GM12878 (cell line): ENCODE results near the gene CAMKMT. TPM values are rescaled to one million over a fixed set of nuclear protein-coding genes. Genes with fewer than 3 reads are reported as not detected.

Experiments
- ATAC-seq: fragments of 200-7000 bp; cut with Tn5 transposase; 3 replicates; pipeline ENCODE4 v1.9.1; 2020; ENCODE audit warnings: mild to moderate bottlenecking, moderate library complexity
- BruUV-seq: library from RNA; stranded (reverse); fragments of 400-500 nt; replicated peaks from 2 replicates; lab custom pipeline; 2021; lab: Mats Ljungman, UMichigan
- CTCF ChIA-PET: fragments of 300-600 bp; sonication (Branson Sonifier 250); formaldehyde crosslinking; extraction: SDS; loops from one replicate; lab custom pipeline; 2021; ENCODE audit warnings: inconsistent platforms; lab: Yijun Ruan, JAX
- POLR2A ChIA-PET: fragments of 350-600 bp; formaldehyde crosslinking; extraction: SDS; loops from one replicate; lab custom pipeline; 2021; ENCODE audit warnings: inconsistent platforms; lab: Charles Lee
- RAD21 ChIA-PET: fragments of 300-600 bp; sonication (Branson Sonifier 250); formaldehyde crosslinking; loops from one replicate; lab custom pipeline; 2023; ENCODE audit warnings: antibody characterized with exemption; ENCODE audit not compliant: unreplicated experiment; lab: Charles Lee
- SMC1A ChIA-PET: fragments of 300-600 bp; sonication (Branson Sonifier 250); formaldehyde crosslinking; loops from one replicate; lab custom pipeline; 2023; ENCODE audit not compliant: unreplicated experiment, uncharacterized antibody; lab: Charles Lee
- DNase-seq: peaks from one replicate; pipeline ENCODE4 v3.0.0-alpha.2; 2011; ENCODE audit warnings: low read depth, low spot score
- FAIRE-seq: peaks from 3 replicates; lab custom pipeline; 2011; peaks lifted over from hg19 to GRCh38; lab: Jason Lieb, UNC
- H2AFZ ChIP-seq: 2 replicates; pipeline ENCODE4 v1.6.0; 2011; ENCODE audit warnings: low read depth, low read length, control low read depth; ENCODE audit not compliant: control insufficient read depth
- H3K27ac ChIP-seq: 2 replicates; pipeline ENCODE4 v1.5.1; 2011; ENCODE audit warnings: control low read depth; ENCODE audit not compliant: control insufficient read depth, insufficient read depth
- H3K27me3 ChIP-seq, 2 experiments: replicated peaks in 1 of 2; 2 replicates each; pipeline versions ENCODE4 v1.6.0 to v1.6.1; 2011; ENCODE audit warnings: low read length in 1 of 2; ENCODE audit not compliant: control insufficient read depth in 2 of 2, insufficient read depth in 2 of 2
- H3K36me3 ChIP-seq, 2 experiments: 2 replicates each; pipeline ENCODE4 v1.5.1; 2011; ENCODE audit warnings: low read length in 1 of 2; ENCODE audit not compliant: control insufficient read depth in 2 of 2, insufficient read depth in 2 of 2
- H3K4me1 ChIP-seq: 2 replicates; pipeline ENCODE4 v1.6.1; 2011; ENCODE audit warnings: mild to moderate bottlenecking, low read length, moderate library complexity, mixed read lengths; ENCODE audit not compliant: control insufficient read depth, insufficient read depth
- H3K4me2 ChIP-seq: 2 replicates; pipeline ENCODE4 v1.6.0; 2011; ENCODE audit warnings: control low read depth; ENCODE audit not compliant: control insufficient read depth, insufficient read depth
- H3K4me3 ChIP-seq: fragments of 200-600 bp; sonication (generic); 2 replicates; pipeline ENCODE4 v1.5.1; 2016
- H3K79me2 ChIP-seq: 2 replicates; pipeline ENCODE4 v1.6.0; 2011; ENCODE audit warnings: low read length; ENCODE audit not compliant: control insufficient read depth, insufficient read depth
- H3K9ac ChIP-seq: 2 replicates; pipeline ENCODE4 v1.8.0; 2011; ENCODE audit warnings: low read length, control low read depth, mixed read lengths; ENCODE audit not compliant: control insufficient read depth, insufficient read depth
- H3K9me3 ChIP-seq: replicated peaks from 3 replicates; pipeline ENCODE4 v1.5.1; 2011; ENCODE audit warnings: mild to moderate bottlenecking, low read length; ENCODE audit not compliant: control insufficient read depth, insufficient read depth
- H4K20me1 ChIP-seq: 2 replicates; pipeline ENCODE4 v1.6.0; 2011; ENCODE audit not compliant: control insufficient read depth, insufficient read depth
- ASH2L ChIP-seq: fragments of 300-600, 200-600 bp; sonication (generic); IDR thresholded peaks from 2 replicates; pipeline ENCODE4 v1.6.1; 2017; ENCODE audit warnings: low read depth, mild to moderate bottlenecking, borderline replicate concordance
- CBX3 ChIP-seq: fragments of 200-600 bp; sonication (generic); IDR thresholded peaks from 2 replicates; pipeline ENCODE4 v1.6.1; 2016; ENCODE audit warnings: low read depth, borderline replicate concordance
- CEBPB ChIP-seq, 2 experiments: fragments of 150-350 bp in 1 of 2; IDR thresholded peaks; 2 replicates each; pipeline ENCODE4 v1.6.1; 2012 to 2014; ENCODE audit warnings: low read depth in 2 of 2, low read length in 2 of 2, borderline replicate concordance in 1 of 2, inconsistent platforms in 1 of 2
- CHD4 ChIP-seq: fragments of 200-600 bp; sonication (generic); IDR thresholded peaks from 2 replicates; pipeline ENCODE4 v1.6.1; 2016; ENCODE audit warnings: mild to moderate bottlenecking
- EED ChIP-seq: sonication (generic); IDR thresholded peaks from 2 replicates; pipeline ENCODE4 v1.6.1; 2016; ENCODE audit warnings: antibody characterized with exemption, low read depth
- EZH2 ChIP-seq: IDR thresholded peaks from 2 replicates; pipeline ENCODE4 v1.6.1; 2012; ENCODE audit warnings: low read depth, mild to moderate bottlenecking, control low read depth, inconsistent platforms, low read length, borderline replicate concordance; ENCODE audit not compliant: control insufficient read depth
- IKZF1 ChIP-seq: fragments of 450-650 bp; conservative IDR thresholded peaks from 2 replicates; pipeline ENCODE4 v1.6.1; 2017; ENCODE audit warnings: antibody characterized with exemption, mild to moderate bottlenecking
- JUND ChIP-seq: IDR thresholded peaks from 2 replicates; pipeline ENCODE4 v1.6.1; 2012; ENCODE audit warnings: low read depth, mild to moderate bottlenecking, low read length, improper control_type of control experiment, moderate library complexity
- KAT2A ChIP-seq: conservative IDR thresholded peaks from 2 replicates; pipeline ENCODE4 v1.6.1; 2011; ENCODE audit warnings: low read depth, low read length; ENCODE audit not compliant: control insufficient read depth
- KLF5 ChIP-seq: fragments of 450-650 bp; IDR thresholded peaks from 2 replicates; pipeline ENCODE4 v1.6.1; 2014; ENCODE audit warnings: mild to moderate bottlenecking; ENCODE audit not compliant: partially characterized antibody
- RAD21 ChIP-seq: IDR thresholded peaks from 2 replicates; pipeline ENCODE4 v1.6.1; 2011; ENCODE audit warnings: mild to moderate bottlenecking, low read depth, low read length, moderate library complexity; ENCODE audit not compliant: insufficient read depth
- RBBP5 ChIP-seq: fragments of 200-600 bp; sonication (generic); conservative IDR thresholded peaks from 2 replicates; pipeline ENCODE4 v1.6.1; 2016
- RCOR1 ChIP-seq: conservative IDR thresholded peaks from 2 replicates; pipeline ENCODE4 v1.6.1; 2012; ENCODE audit warnings: low read depth, low read length, improper control_type of control experiment
- SIX5 ChIP-seq: IDR thresholded peaks from 2 replicates; pipeline ENCODE4 v1.6.1; 2011; ENCODE audit warnings: mild to moderate bottlenecking, low read depth, low read length, moderate library complexity; ENCODE audit not compliant: severe bottlenecking
- SP1 ChIP-seq: IDR thresholded peaks from one replicate; pipeline ENCODE4 v1.6.1; 2011; ENCODE audit warnings: low read depth, low read length
- SPI1 ChIP-seq: IDR thresholded peaks from 2 replicates; pipeline ENCODE4 v1.6.1; 2011; ENCODE audit warnings: low read depth, mild to moderate bottlenecking, low read length, moderate library complexity, borderline replicate concordance; ENCODE audit not compliant: insufficient read depth
- YBX1 ChIP-seq: fragments of 450-650 bp; IDR thresholded peaks from 2 replicates; pipeline ENCODE4 v1.6.1; 2016; ENCODE audit warnings: antibody characterized with exemption
- WGBS: methylation state at CpG from one replicate; pipeline ENCODE4 v1.1.6; 2016; ENCODE audit warnings: low lambda C conversion rate; ENCODE audit not compliant: insufficient replicate concordance, insufficient coverage; ENCODE audit errors: missing lambda C conversion rate; 5-methylcytosine and 5-hydroxymethylcytosine counted together
- in situ Hi-C: fragments of 300-500 bp; cut with MboI; formaldehyde crosslinking; loops from 9 replicates; pipeline ENCODE4 v1.14.3; 2018; ENCODE audit warnings: mixed read lengths
- intact Hi-C: fragments of 100-400 bp; cut with micrococcal nuclease; formaldehyde crosslinking; loops from one replicate; pipeline ENCODE4 v1.14.2; 2022; ENCODE audit not compliant: unreplicated experiment
- polyA plus RNA-seq, 11 experiments: library from polyadenylated mRNA; depleted of rRNA in 4 of 11; unstranded in 6 of 11; stranded (reverse) in 5 of 11; fragments of >200 nt; fragmentation: Nextera tagmentation in 4 of 11; fragmentation: Illumina TruSeq in 1 of 11; extraction: Ambion mirVana in 4 of 11; extraction: Trizol in 1 of 11; gene quantifications; 1 replicate in 1 of 11; 2 replicates in 10 of 11; pipeline versions ENCODE4 v1.2.1 to v1.2.3, GENCODE V29; 2011 to 2016; ENCODE audit warnings: inconsistent platforms in 2 of 11, missing spikeins in 2 of 11, low read depth in 1 of 11
- total RNA-seq, 4 experiments: library from RNA; depleted of rRNA in 3 of 4; stranded (reverse); fragments of >200 nt in 3 of 4; fragmentation: Illumina TruSeq in 1 of 4; extraction: Trizol in 1 of 4; gene quantifications; 2 replicates each; pipeline versions ENCODE4 v1.2.1 to v1.2.3, GENCODE V29; 2013 to 2021
- TF ChIP-seq, protein P1 (sequence below): fragments of 450-650 bp; IDR thresholded peaks from 2 replicates; pipeline ENCODE4 v1.6.1; 2016; ENCODE audit warnings: mild to moderate bottlenecking

CAMKMT gene
- total and polyA plus RNA-seq, 10 of the 15 experiments (the other 5 are each of a cell fraction or from before 2014, with no cell fraction given), result 2.7 to 16.0 (median 11.8) TPM

DNA sequence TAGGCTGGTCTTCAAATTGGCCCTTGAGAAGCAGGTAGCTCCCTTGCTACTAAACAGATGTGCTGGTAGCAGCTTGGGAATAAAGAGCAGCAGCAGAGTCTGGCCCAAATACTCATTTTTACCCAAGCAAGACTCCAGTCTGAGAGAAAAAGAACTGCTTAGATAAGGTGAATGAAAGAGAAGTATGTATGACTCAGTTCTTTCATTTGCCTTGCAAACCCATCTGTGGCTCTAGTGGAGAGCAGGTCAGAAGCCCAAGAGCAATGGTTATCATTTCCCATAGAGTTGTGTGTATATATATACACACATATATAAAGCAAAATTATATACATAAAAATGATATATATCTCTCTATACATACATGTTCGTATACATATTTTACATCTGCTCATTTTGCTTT, 80.3 kb downstream of the CAMKMT start:
- no peaks in the 10 kb centered on the region for H3K27me3 ChIP-seq
- H3K79me2 ChIP-seq, result no peaks in the 10 kb centered on the region
- no peaks in the 10 kb centered on the region for H3K4me1 ChIP-seq
- 100% methylated on average over 1 of the region's 1 CpG for WGBS
- in situ Hi-C loops, result no loop called here
- FAIRE-seq (no peak), ATAC-seq (no peak), DNase-seq (no peak)
- no peak overlapping the region for H3K4me2 ChIP-seq
- ChIA-PET CTCF (interaction anchor here (1.4 kb wide), 1 partner anchor 512 kb away, joined by 4 read pairs; no protein-coding TSS in a partner anchor), POLR2A (no interaction called here), SMC1A (interaction anchor here (1.2 to 1.9 kb wide), 3 partner anchors 8 to 22 kb away, joined by 3 to 5 read pairs (median 3); no protein-coding TSS in a partner anchor), RAD21 (no interaction called here)
- TF ChIP-seq ASH2L, result no peak
- TF ChIP-seq RCOR1, result no peak
- no peak for TF ChIP-seq EED
- TF ChIP-seq KAT2A, result no peak
- no peak for TF ChIP-seq SP1
- TF ChIP-seq CHD4, result no peak
- TF ChIP-seq, protein P1, sequence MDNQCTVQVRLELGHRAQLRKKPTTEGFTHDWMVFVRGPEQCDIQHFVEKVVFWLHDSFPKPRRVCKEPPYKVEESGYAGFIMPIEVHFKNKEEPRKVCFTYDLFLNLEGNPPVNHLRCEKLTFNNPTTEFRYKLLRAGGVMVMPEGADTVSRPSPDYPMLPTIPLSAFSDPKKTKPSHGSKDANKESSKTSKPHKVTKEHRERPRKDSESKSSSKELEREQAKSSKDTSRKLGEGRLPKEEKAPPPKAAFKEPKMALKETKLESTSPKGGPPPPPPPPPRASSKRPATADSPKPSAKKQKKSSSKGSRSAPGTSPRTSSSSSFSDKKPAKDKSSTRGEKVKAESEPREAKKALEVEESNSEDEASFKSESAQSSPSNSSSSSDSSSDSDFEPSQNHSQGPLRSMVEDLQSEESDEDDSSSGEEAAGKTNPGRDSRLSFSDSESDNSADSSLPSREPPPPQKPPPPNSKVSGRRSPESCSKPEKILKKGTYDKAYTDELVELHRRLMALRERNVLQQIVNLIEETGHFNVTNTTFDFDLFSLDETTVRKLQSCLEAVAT, result no peak
- TF ChIP-seq SPI1, result no peak
- TF ChIP-seq CEBPB (IDR thresholded peaks at IDR 0.05; ENCODE audit: borderline replicate concordance in 1 of 2, low read depth in 2 of 2, low read length in 2 of 2), result no peak
- no peak for TF ChIP-seq CBX3
- no peak for TF ChIP-seq IKZF1
- no peak for TF ChIP-seq RAD21
- no peak for TF ChIP-seq RBBP5
- no peak for TF ChIP-seq EZH2
- TF ChIP-seq JUND, result no peak
- no peak for TF ChIP-seq KLF5
- no peak for TF ChIP-seq SIX5
- no peak for TF ChIP-seq YBX1
- intact Hi-C loops, result no loop called here
- no TSS peak for BruUV-seq
- no peaks in the 10 kb centered on the region for H4K20me1 ChIP-seq
- H3K36me3 ChIP-seq, result no peaks in the 10 kb centered on the region
- H3K4me3 ChIP-seq, result no peak overlapping the region
- no peak overlapping the region for H3K27ac ChIP-seq
- no peak overlapping the region for H3K9ac ChIP-seq
- no peak overlapping the region for H2AFZ ChIP-seq
- no peaks in the 10 kb centered on the region for H3K9me3 ChIP-seq
